SK-N-SH (cell line): ENCODE measurements around the gene C11orf97. TPM values are rescaled to one million over a fixed set of nuclear protein-coding genes. Genes with fewer than 3 reads are reported as not detected.
A peak's percentile ranks its signal among the peaks of the same experiment; 100 is the strongest.

Source experiments
- CTCF ChIA-PET: fragments of 300-600, 350-600 bp; formaldehyde crosslinking; extraction: SDS; loops from one replicate; lab custom pipeline; 2021; lab: Yijun Ruan, JAX
- POLR2A ChIA-PET: fragments of 350-600 bp; sonication (Branson Sonifier 250); formaldehyde crosslinking; extraction: SDS; loops from one replicate; lab custom pipeline; 2020; ENCODE audit warnings: antibody characterized with exemption, inconsistent platforms; lab: Yijun Ruan, JAX
- DNase-seq: peaks from one replicate; pipeline ENCODE4 v3.0.0; 2012
- H2AFZ ChIP-seq: fragments of 200-600 bp; sonication (generic); 2 replicates; pipeline ENCODE4 v1.8.1; 2016; ENCODE audit warnings: antibody characterized with exemption, mild to moderate bottlenecking, low read depth
- H3F3A ChIP-seq: fragments of 200-600 bp; sonication (generic); replicated peaks from 2 replicates; pipeline ENCODE3; 2016; ENCODE audit warnings: antibody characterized with exemption, mild to moderate bottlenecking; ENCODE audit not compliant: insufficient read depth
- H3K27ac ChIP-seq, 2 experiments: fragments of 200-500 bp in 1 of 2; fragments of 200-600 bp in 1 of 2; sonication (Bioruptor generic) in 1 of 2; sonication (generic), shearing (Covaris generic) in 1 of 2; 2 replicates each; pipeline versions ENCODE4 v1.5.1 to v1.6.1; 2014 to 2016; ENCODE audit warnings: low read depth in 2 of 2, inconsistent platforms in 1 of 2, low read length in 1 of 2, mild to moderate bottlenecking in 1 of 2, mixed read lengths in 1 of 2
- H3K27me3 ChIP-seq: fragments of 200-600 bp; sonication (generic), shearing (Covaris generic); 2 replicates; pipeline ENCODE4 v1.6.1; 2016; ENCODE audit warnings: mixed run types; ENCODE audit not compliant: insufficient read depth
- H3K36me3 ChIP-seq, 2 experiments: fragments of 200-500 bp in 1 of 2; fragments of 200-600 bp in 1 of 2; sonication (Bioruptor generic) in 1 of 2; sonication (generic) in 1 of 2; replicated peaks in 1 of 2; 2 replicates each; pipeline versions ENCODE3 to v1.5.1; 2014 to 2016; ENCODE audit warnings: low read length in 1 of 2, mild to moderate bottlenecking in 1 of 2; ENCODE audit not compliant: insufficient read depth in 2 of 2, control insufficient read depth in 1 of 2
- H3K4me1 ChIP-seq, 2 experiments: fragments of 200-500 bp in 1 of 2; fragments of 200-600 bp in 1 of 2; sonication (Bioruptor generic) in 1 of 2; sonication (generic), shearing (Covaris generic) in 1 of 2; 2 replicates each; pipeline versions ENCODE4 v1.5.1 to v1.6.1; 2014 to 2016; ENCODE audit warnings: low read depth in 1 of 2, low read length in 1 of 2, mixed run types in 1 of 2; ENCODE audit not compliant: insufficient read depth in 2 of 2, control insufficient read depth in 1 of 2
- H3K4me2 ChIP-seq: fragments of 200-600 bp; sonication (generic), shearing (Covaris generic); 2 replicates; pipeline ENCODE4 v1.6.1; 2017; ENCODE audit warnings: mixed run types
- H3K4me3 ChIP-seq, 2 experiments: fragments of 200-500 bp in 1 of 2; fragments of 200-600 bp in 1 of 2; sonication (Bioruptor generic) in 1 of 2; sonication (generic), shearing (Covaris generic) in 1 of 2; 2 replicates each; pipeline versions ENCODE4 v1.5.1 to v1.8.1; 2014 to 2016; ENCODE audit warnings: low read depth in 2 of 2, inconsistent platforms in 1 of 2, low read length in 1 of 2, mild to moderate bottlenecking in 1 of 2, mixed read lengths in 1 of 2, moderate library complexity in 1 of 2
- H3K79me2 ChIP-seq: fragments of 200-600 bp; sonication (generic); 2 replicates; pipeline ENCODE4 v1.8.1; 2017; ENCODE audit warnings: mild to moderate bottlenecking; ENCODE audit not compliant: insufficient read depth
- H3K9ac ChIP-seq: fragments of 200-600 bp; sonication (generic); 2 replicates; pipeline ENCODE4 v1.6.1; 2017; ENCODE audit warnings: mixed run types
- H3K9me2 ChIP-seq: fragments of 200-600 bp; sonication (generic); 2 replicates; pipeline ENCODE4 v1.6.1; 2017; ENCODE audit warnings: mixed run types
- H3K9me3 ChIP-seq: fragments of 200-600 bp; sonication (generic); 2 replicates; pipeline ENCODE4 v1.6.1; 2017; ENCODE audit warnings: mixed run types, mild to moderate bottlenecking, moderate library complexity
- H4K20me1 ChIP-seq: fragments of 200-600 bp; sonication (generic); 2 replicates; pipeline ENCODE4 v1.6.1; 2017; ENCODE audit warnings: mild to moderate bottlenecking, mixed run types; ENCODE audit not compliant: insufficient read depth
- EP300 ChIP-seq, 2 experiments: IDR thresholded peaks; 2 replicates each; pipeline versions ENCODE4 v1.4.0 to v1.6.1; 2012; ENCODE audit warnings: borderline replicate concordance in 1 of 2, low read depth in 1 of 2, low read length in 1 of 2
- FOSL2 ChIP-seq: IDR thresholded peaks from 2 replicates; pipeline ENCODE4 v1.4.0; 2012; ENCODE audit warnings: low read depth, mild to moderate bottlenecking, moderate library complexity, borderline replicate concordance
- GABPA ChIP-seq: IDR thresholded peaks from 2 replicates; pipeline ENCODE4 v1.4.0; 2012; ENCODE audit warnings: low read depth, mild to moderate bottlenecking
- GATA2 ChIP-seq: sonication (generic); formaldehyde crosslinking; IDR thresholded peaks from 2 replicates; pipeline ENCODE4 v1.5.0; 2020; ENCODE audit warnings: mild to moderate bottlenecking, missing genetic modification reagents
- MXI1 ChIP-seq: IDR thresholded peaks from 2 replicates; pipeline ENCODE4 v1.6.1; 2012; ENCODE audit warnings: mild to moderate bottlenecking, low read depth, low read length, improper control_type of control experiment
- NFIC ChIP-seq: IDR thresholded peaks from 2 replicates; pipeline ENCODE4 v1.4.0; 2012; ENCODE audit warnings: borderline replicate concordance
- NRF1 ChIP-seq: IDR thresholded peaks from 2 replicates; pipeline ENCODE4 v1.6.1; 2012; ENCODE audit warnings: low read depth, mild to moderate bottlenecking, low read length
- POLR2AphosphoS5 ChIP-seq: IDR thresholded peaks from 2 replicates; pipeline ENCODE4 v1.6.1; 2012; ENCODE audit warnings: low read depth, low read length
- SIN3A ChIP-seq: IDR thresholded peaks from 2 replicates; pipeline ENCODE4 v1.6.1; 2012; ENCODE audit warnings: low read depth, mild to moderate bottlenecking, low read length, moderate library complexity, borderline replicate concordance
- TEAD4 ChIP-seq: IDR thresholded peaks from 2 replicates; pipeline ENCODE4 v1.4.0; 2012; ENCODE audit warnings: mild to moderate bottlenecking, borderline replicate concordance; ENCODE audit not compliant: insufficient read depth
- YY1 ChIP-seq: IDR thresholded peaks from 2 replicates; pipeline ENCODE4 v1.4.0; 2012; ENCODE audit warnings: low read depth, mild to moderate bottlenecking
- WGBS: methylation state at CpG from one replicate; pipeline ENCODE4 v1.1.6; 2017; ENCODE audit warnings: low lambda C conversion rate; 5-methylcytosine and 5-hydroxymethylcytosine counted together
- polyA plus RNA-seq, 3 experiments: library from polyadenylated mRNA; depleted of rRNA; stranded (reverse); fragments of >200 nt; gene quantifications; 2 replicates each; pipeline ENCODE4 v1.2.3, GENCODE V29; 2012
- TF ChIP-seq, protein P1 (sequence below): fragments of 150-350 bp; IDR thresholded peaks from 2 replicates; pipeline ENCODE4 v1.6.1; 2016; ENCODE audit warnings: mild to moderate bottlenecking, low read depth, low read length
- TF ChIP-seq, protein P2 (sequence below): IDR thresholded peaks from 2 replicates; pipeline ENCODE4 v1.4.0; 2012; ENCODE audit warnings: low read depth, borderline replicate concordance
- TF ChIP-seq, protein P3 (sequence below): IDR thresholded peaks from 2 replicates; pipeline ENCODE4 v1.6.1; 2012; ENCODE audit warnings: mild to moderate bottlenecking, low read depth, low read length, moderate library complexity
- TF ChIP-seq, protein P4 (sequence below): IDR thresholded peaks from 2 replicates; pipeline ENCODE4 v1.4.0; 2012; ENCODE audit warnings: low read depth

Gene C11orf97
- polyA plus RNA-seq, 1 of the 3 experiments (the other 2 are of a cell fraction) = not detected

DNA sequence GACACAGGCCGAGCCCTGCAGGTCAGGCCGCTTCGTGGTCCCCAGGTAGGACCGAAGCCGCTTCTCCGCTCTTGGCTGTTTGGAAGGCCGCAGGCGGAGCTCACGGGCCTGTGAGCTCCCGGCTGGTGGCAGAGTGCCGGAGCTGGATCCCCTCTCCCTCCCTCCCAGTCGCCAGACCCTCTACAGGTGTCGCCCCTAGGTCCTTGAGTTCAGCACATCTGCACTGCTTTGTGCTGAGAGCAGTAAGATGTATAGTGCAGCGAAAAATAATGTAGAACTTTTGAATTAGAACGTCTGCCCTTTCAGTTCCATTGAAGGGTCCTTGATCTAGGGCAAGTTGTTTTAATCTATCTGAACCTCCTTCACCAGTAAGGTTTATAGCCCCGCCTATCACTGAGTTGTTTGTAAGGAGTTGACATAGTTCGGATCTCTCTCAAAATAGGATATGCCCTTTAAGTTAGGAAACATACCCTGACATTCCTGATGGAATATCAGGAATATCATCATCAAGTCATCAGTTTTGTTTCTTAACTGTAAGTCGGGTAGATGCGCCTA is 18.1 kb upstream of the C11orf97 start:
- POLR2A ChIA-PET = interaction anchor here (0.6 kb wide), 1 partner anchor 602 kb away, joined by 3 read pairs; no protein-coding TSS in a partner anchor
- Histone ChIP-seq H3K27ac (peak overlapping the region; percentile 24 to 54; a peak in 3 of 4 replicates), H4K20me1 (no peaks in the 10 kb centered on the region), H3K36me3 (peaks cover 32 to 47% of the 10 kb centered on the region in 2 experiments), H3F3A (no peaks in the 10 kb centered on the region), H3K9ac (peak overlapping the region; percentile 89), H3K27me3 (no peaks in the 10 kb centered on the region), H2AFZ (peak overlapping the region; percentile 75), H3K9me3 (no peaks in the 10 kb centered on the region), H3K79me2 (peaks cover 46% of the 10 kb centered on the region), H3K4me3 (peak overlapping the region; percentile 84 to 94), H3K4me1 (peaks cover 9 to 12% of the 10 kb centered on the region in 2 experiments), H3K9me2 (no peaks in the 10 kb centered on the region), H3K4me2 (peak overlapping the region; percentile 84)
- TF ChIP-seq, protein P1, sequence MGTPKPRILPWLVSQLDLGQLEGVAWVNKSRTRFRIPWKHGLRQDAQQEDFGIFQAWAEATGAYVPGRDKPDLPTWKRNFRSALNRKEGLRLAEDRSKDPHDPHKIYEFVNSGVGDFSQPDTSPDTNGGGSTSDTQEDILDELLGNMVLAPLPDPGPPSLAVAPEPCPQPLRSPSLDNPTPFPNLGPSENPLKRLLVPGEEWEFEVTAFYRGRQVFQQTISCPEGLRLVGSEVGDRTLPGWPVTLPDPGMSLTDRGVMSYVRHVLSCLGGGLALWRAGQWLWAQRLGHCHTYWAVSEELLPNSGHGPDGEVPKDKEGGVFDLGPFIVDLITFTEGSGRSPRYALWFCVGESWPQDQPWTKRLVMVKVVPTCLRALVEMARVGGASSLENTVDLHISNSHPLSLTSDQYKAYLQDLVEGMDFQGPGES = no peak
- TF ChIP-seq GABPA = no peak; the same call in 1 of the 2 replicates
- no peak for TF ChIP-seq FOSL2
- TF ChIP-seq GATA2 (CRISPR knock-in tag) = 0 out of 2 replicates have a peak, but pooled peaks have one; percentile 16
- no peak for DNase-seq
- CTCF ChIA-PET = interaction anchor here (0.7 to 3.0 kb wide), 3 partner anchors 11 to 599 kb away, joined by 3 to 10 read pairs (median 8); partner anchors contain the start of gene AMOTL1
- under 1% methylated on average over 9 of the region's 19 CpGs for WGBS

DNA sequence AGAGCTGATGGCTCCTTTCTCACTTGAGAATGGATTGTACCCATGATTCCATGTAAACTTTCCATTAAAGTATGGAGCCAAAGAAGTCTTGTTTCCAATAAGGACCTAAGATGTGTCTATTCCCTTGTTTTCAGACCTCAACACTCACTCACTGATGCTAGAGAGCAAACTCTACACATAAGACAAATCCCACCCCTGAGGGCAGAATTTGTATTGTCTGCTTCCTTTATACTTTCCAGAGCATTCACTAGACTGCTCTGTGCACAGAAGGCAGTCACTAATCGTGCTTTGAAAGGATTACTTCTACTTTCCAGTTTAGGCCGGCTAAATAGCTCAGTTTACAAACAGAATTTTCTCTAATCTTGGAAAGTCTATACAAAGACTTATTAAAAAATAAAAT is 12.1 kb upstream of the C11orf97 start:
- POLR2A ChIA-PET = no interaction called here

DNA sequence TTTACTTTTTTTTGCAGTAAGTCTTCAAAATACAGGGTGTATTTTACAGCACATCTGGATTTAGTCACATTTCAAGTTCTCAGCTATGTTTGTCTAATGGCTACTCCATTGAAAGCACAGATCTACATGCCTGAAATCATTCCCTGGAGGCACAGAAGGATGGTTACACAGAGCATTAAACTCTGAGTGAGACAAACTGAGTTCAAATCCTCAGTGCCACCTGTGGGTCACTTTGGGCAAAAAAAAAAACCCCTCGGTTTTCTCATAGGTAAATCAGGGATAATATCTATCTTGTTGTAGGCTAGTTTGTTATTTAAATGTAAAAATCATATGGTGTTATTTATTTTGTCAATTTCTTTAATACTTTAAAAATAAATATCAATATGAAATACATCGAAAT is 10.7 kb upstream of the C11orf97 start:
- Histone ChIP-seq H3K27ac (no peak overlapping the region), H3K79me2 (no peaks in the 10 kb centered on the region), H3F3A (peaks cover 6% of the 10 kb centered on the region), H3K9me3 (no peaks in the 10 kb centered on the region), H3K27me3 (no peaks in the 10 kb centered on the region), H3K9me2 (no peaks in the 10 kb centered on the region), H3K4me2 (no peak overlapping the region), H3K36me3 (peaks cover 30 to 42% of the 10 kb centered on the region in 2 experiments), H3K4me1 (no peaks in the 10 kb centered on the region), H2AFZ (no peak overlapping the region), H3K9ac (no peak overlapping the region), H4K20me1 (no peaks in the 10 kb centered on the region), H3K4me3 (no peak overlapping the region)
- 82% methylated on average over 2 of the region's 2 CpGs for WGBS
- CTCF ChIA-PET = interaction anchor here (1.0 to 1.8 kb wide), 3 partner anchors 11 to 606 kb away, joined by 3 to 21 read pairs (median 7); no protein-coding TSS in a partner anchor
- POLR2A ChIA-PET = no interaction called here
- no peak for DNase-seq
- TF ChIP-seq NFIC = no peak
- TF ChIP-seq GABPA = no peak
- no peak for TF ChIP-seq TEAD4
- TF ChIP-seq, protein P2, sequence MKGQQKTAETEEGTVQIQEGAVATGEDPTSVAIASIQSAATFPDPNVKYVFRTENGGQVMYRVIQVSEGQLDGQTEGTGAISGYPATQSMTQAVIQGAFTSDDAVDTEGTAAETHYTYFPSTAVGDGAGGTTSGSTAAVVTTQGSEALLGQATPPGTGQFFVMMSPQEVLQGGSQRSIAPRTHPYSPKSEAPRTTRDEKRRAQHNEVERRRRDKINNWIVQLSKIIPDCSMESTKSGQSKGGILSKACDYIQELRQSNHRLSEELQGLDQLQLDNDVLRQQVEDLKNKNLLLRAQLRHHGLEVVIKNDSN = no peak
- TF ChIP-seq MXI1 = no peak
- no peak for TF ChIP-seq EP300 (IDR thresholded peaks at IDR 0.05; ENCODE audit: borderline replicate concordance in 1 of 2, low read depth in 1 of 2, low read length in 1 of 2)
- TF ChIP-seq, protein P3, sequence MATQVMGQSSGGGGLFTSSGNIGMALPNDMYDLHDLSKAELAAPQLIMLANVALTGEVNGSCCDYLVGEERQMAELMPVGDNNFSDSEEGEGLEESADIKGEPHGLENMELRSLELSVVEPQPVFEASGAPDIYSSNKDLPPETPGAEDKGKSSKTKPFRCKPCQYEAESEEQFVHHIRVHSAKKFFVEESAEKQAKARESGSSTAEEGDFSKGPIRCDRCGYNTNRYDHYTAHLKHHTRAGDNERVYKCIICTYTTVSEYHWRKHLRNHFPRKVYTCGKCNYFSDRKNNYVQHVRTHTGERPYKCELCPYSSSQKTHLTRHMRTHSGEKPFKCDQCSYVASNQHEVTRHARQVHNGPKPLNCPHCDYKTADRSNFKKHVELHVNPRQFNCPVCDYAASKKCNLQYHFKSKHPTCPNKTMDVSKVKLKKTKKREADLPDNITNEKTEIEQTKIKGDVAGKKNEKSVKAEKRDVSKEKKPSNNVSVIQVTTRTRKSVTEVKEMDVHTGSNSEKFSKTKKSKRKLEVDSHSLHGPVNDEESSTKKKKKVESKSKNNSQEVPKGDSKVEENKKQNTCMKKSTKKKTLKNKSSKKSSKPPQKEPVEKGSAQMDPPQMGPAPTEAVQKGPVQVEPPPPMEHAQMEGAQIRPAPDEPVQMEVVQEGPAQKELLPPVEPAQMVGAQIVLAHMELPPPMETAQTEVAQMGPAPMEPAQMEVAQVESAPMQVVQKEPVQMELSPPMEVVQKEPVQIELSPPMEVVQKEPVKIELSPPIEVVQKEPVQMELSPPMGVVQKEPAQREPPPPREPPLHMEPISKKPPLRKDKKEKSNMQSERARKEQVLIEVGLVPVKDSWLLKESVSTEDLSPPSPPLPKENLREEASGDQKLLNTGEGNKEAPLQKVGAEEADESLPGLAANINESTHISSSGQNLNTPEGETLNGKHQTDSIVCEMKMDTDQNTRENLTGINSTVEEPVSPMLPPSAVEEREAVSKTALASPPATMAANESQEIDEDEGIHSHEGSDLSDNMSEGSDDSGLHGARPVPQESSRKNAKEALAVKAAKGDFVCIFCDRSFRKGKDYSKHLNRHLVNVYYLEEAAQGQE = no peak
- no peak for TF ChIP-seq FOSL2
- TF ChIP-seq, protein P4, sequence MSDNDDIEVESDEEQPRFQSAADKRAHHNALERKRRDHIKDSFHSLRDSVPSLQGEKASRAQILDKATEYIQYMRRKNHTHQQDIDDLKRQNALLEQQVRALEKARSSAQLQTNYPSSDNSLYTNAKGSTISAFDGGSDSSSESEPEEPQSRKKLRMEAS = no peak
- TF ChIP-seq SIN3A = no peak
- TF ChIP-seq YY1 = no peak

More for the DNA sequence above, 12.1 kb upstream of the C11orf97 start:
- Histone ChIP-seq H3K79me2 (peaks cover 7% of the 10 kb centered on the region; the same call in 1 of the 2 replicates), H3K27me3 (no peaks in the 10 kb centered on the region), H3K9ac (no peak overlapping the region)
- DNase-seq = no peak
- TF ChIP-seq NRF1 (no peak), GABPA (no peak), POLR2AphosphoS5 (no peak)
- TF ChIP-seq, all 33 proteins: peak for 0
- 77% methylated on average over 2 of the region's 2 CpGs for WGBS
- H3K4me1 ChIP-seq = no peaks in the 10 kb centered on the region; a peak in 1 of 4 replicates
- no peaks in the 10 kb centered on the region for H3K9me3 ChIP-seq
- no peak overlapping the region for H3K4me2 ChIP-seq
- H3K36me3 ChIP-seq = peaks cover 30 to 45% of the 10 kb centered on the region in 2 experiments
- no peak overlapping the region for H3K4me3 ChIP-seq
- no peak overlapping the region for H3K27ac ChIP-seq
- CTCF ChIA-PET = no interaction called here
- peaks cover 6% of the 10 kb centered on the region for H3F3A ChIP-seq
- no peaks in the 10 kb centered on the region for H3K9me2 ChIP-seq
- H2AFZ ChIP-seq = no peak overlapping the region
- no peaks in the 10 kb centered on the region for H4K20me1 ChIP-seq
